Measurements from ENCODE around the gene MTAP. TPM values are rescaled to one million over a fixed set of nuclear protein-coding genes. Genes with fewer than 3 reads are reported as not detected.

The MTAP gene
- total and polyA plus RNA-seq, 2 of the 13 experiments (the other 11 are each of a cell fraction or from before 2014, with no cell fraction given): 16.7 to 51.2 TPM

GRCh38 chr9:21813575-21814473 is 11.4 kb downstream of the MTAP start (continued):
- no peak for TF ChIP-seq ZNF207 (IDR thresholded peaks at IDR 0.05; ENCODE audit: borderline replicate concordance)
- TF ChIP-seq HMG20B (CRISPR knock-in tag; conservative IDR thresholded peaks at IDR 0.05): no peak
- no peak for TF ChIP-seq ZBTB44 (CRISPR knock-in tag; IDR thresholded peaks at IDR 0.05)
- TF ChIP-seq E2F1 (CRISPR knock-in tag; IDR thresholded peaks at IDR 0.05): no peak
- TF ChIP-seq KDM3A (CRISPR knock-in tag; IDR thresholded peaks at IDR 0.05; ENCODE audit: low read depth): 0 out of 2 replicates have a peak, but pooled peaks have one; percentile 46
- TF ChIP-seq RBFOX2 (IDR thresholded peaks at IDR 0.05; ENCODE audit: low read depth, low read length): 0 out of 2 replicates have a peak, but pooled peaks have one; percentile 38
- TF ChIP-seq RFXANK (CRISPR knock-in tag; IDR thresholded peaks at IDR 0.05): no peak
- no peak for TF ChIP-seq MAFG (CRISPR knock-in tag; IDR thresholded peaks at IDR 0.05)
- no peak for TF ChIP-seq ETV6 (CRISPR knock-in tag; conservative IDR thresholded peaks at IDR 0.05)
- TF ChIP-seq MED8 (CRISPR knock-in tag; IDR thresholded peaks at IDR 0.05; ENCODE audit: insufficient replicate concordance): no peak
- TF ChIP-seq TAF1 (CRISPR knock-in tag; IDR thresholded peaks at IDR 0.05): no peak
- no peak for TF ChIP-seq PATZ1 (CRISPR knock-in tag; IDR thresholded peaks at IDR 0.05)
- TF ChIP-seq ZSCAN12 (CRISPR knock-in tag; IDR thresholded peaks at IDR 0.05): no peak
- no peak for TF ChIP-seq ADNP (CRISPR knock-in tag; IDR thresholded peaks at IDR 0.05)
- no peak for TF ChIP-seq MAF1 (CRISPR knock-in tag; IDR thresholded peaks at IDR 0.05; ENCODE audit: borderline replicate concordance)
- TF ChIP-seq SRSF4 (IDR thresholded peaks at IDR 0.05; ENCODE audit: low read depth, low read length, poor library complexity, severe bottlenecking): no peak
- TF ChIP-seq FOXM1 (CRISPR knock-in tag; IDR thresholded peaks at IDR 0.05): no peak
- TF ChIP-seq NCOA2 (CRISPR knock-in tag; IDR thresholded peaks at IDR 0.05): no peak
- TF ChIP-seq ZNF124 (CRISPR knock-in tag; IDR thresholded peaks at IDR 0.05): no peak
- TF ChIP-seq ZNF615 (CRISPR knock-in tag; IDR thresholded peaks at IDR 0.05; ENCODE audit: borderline replicate concordance): no peak
- no peak for TF ChIP-seq ZNF780A (CRISPR knock-in tag; IDR thresholded peaks at IDR 0.05)
- 0 out of 2 replicates have a peak, but pooled peaks have one; percentile 31 for TF ChIP-seq BCL6 (CRISPR knock-in tag; IDR thresholded peaks at IDR 0.05)
- TF ChIP-seq SYNCRIP (IDR thresholded peaks at IDR 0.05; ENCODE audit: insufficient read depth, low read depth, low read length): no peak
- no peak for TF ChIP-seq ZMAT3 (CRISPR knock-in tag; conservative IDR thresholded peaks at IDR 0.05)
- TF ChIP-seq ZNF292 (CRISPR knock-in tag; IDR thresholded peaks at IDR 0.05; ENCODE audit: borderline replicate concordance, low read depth): no peak
- no peak for TF ChIP-seq TGIF2 (CRISPR knock-in tag; IDR thresholded peaks at IDR 0.05)
- no peak for TF ChIP-seq ATF7-NPFF (CRISPR knock-in tag; IDR thresholded peaks at IDR 0.05; ENCODE audit: low read depth)
- no peak for TF ChIP-seq KDM5B (CRISPR knock-in tag; IDR thresholded peaks at IDR 0.05; ENCODE audit: borderline replicate concordance)
